Occipital lobe (tissue), 3 donors: ENCODE data around the gene CAMK2G. TPM values are rescaled to one million over a fixed set of nuclear protein-coding genes. Genes with fewer than 3 reads are reported as not detected.
A peak's percentile ranks its signal among the peaks of the same experiment; 100 is the strongest.

Source experiments
- DNase-seq: peaks from one replicate; lab custom pipeline; 2025; lab: John Stamatoyannopoulos, UW
- small RNA-seq: library from RNA; depleted of rRNA; stranded (forward); fragments of <200 nt; gene quantifications from one replicate; pipeline ENCODE3, GENCODE V24; 2014
- total RNA-seq: library from RNA; depleted of rRNA; stranded (reverse); fragments of >200 nt; gene quantifications from one replicate; pipeline ENCODE4 v1.2.3, GENCODE V29; 2014

CAMK2G gene
- total RNA-seq, 1 donor from 2014 or later, result 64.1 TPM

DNA sequence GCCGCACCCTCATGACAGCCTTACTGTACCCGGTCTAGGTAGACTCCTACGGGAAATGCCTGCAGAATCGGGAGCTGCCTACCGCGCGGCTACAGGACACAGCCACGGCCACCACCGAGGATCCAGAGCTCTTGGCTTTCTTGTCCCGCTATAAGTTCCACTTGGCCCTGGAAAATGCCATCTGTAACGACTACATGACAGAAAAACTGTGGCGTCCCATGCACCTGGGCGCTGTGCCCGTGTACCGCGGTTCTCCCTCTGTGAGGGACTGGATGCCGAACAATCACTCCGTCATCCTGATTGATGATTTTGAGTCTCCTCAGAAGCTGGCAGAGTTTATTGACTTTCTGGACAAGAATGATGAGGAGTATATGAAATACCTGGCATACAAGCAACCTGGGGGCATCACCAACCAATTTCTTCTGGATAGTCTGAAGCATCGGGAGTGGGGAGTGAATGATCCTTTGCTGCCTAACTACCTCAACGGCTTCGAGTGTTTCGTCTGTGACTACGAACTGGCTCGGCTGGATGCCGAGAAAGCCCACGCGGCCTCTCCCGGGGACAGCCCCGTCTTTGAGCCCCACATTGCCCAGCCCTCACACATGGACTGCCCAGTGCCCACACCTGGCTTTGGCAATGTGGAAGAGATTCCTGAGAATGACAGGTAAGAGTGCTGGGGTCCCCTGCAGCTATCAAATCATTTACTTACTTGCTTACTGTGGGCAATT, 101.0 kb downstream of the CAMK2G start:
- DNase-seq, result no peak

DNA sequence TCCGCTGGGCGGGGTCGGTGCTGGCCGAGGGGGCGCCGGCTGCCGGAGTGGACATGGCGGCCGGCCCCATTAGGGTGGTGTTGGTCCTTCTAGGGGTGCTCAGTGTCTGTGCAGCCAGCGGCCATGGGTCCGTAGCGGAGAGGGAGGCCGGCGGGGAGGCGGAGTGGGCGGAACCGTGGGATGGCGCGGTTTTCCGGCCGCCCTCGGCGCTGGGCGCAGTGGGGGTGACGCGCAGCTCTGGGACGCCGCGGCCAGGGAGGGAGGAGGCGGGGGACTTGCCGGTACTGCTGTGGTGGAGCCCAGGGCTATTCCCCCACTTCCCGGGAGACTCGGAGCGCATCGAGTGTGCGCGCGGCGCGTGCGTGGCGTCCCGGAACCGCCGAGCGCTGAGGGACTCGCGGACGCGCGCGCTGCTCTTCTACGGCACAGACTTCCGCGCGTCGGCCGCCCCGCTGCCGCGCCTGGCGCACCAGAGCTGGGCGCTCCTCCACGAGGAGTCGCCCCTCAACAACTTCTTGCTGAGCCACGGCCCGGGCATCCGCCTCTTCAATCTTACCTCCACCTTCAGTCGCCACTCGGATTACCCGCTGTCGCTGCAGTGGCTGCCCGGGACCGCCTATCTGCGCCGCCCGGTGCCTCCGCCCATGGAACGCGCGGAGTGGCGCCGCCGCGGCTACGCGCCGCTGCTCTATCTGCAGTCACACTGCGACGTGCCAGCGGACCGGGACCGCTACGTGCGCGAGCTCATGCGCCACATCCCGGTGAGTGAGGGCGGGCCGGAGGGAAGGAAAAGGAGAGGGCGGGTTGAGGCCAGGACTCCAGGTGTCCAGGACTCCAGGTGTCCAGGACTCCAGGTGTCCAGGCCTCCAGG, 101.8 kb downstream of the CAMK2G start:
- peak; percentile 91 for DNase-seq

GRCh38 chr10:73771722-73772280, 102.6 kb downstream of the CAMK2G start:
- DNase-seq, result no peak

GRCh38 chr10:73769396-73769795, 105.0 kb downstream of the CAMK2G start:
- DNase-seq, result no peak

DNA sequence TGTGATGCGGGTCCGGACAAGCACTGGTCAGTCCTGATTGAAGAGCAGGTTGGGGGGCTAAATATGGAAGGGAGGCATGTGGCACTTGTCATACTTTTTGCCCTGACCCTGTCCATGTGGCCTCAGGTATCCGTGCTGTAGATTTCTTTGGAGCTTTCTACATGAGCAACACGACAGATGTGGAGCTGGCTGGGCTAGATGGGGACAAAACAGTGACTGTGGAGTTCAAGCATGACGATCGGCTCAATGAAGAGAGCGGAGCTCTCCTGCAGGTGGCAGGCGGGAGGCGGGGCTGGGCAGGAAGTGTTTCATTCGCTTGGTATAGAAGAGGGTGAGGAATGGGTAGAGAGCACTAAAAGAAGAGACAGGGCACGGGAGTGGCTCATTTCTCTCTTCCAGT, 105.5 kb downstream of the CAMK2G start:
- no peak for DNase-seq

- no peak for DNase-seq
Measured at GRCh38 chr10:73765066-73765465, 109.3 kb downstream of the CAMK2G start.

- no peak for DNase-seq
Measured at GRCh38 chr10:73763343-73763742, 111.0 kb downstream of the CAMK2G start.

- DNase-seq, result no peak
Measured at GRCh38 chr10:73762915-73763314, 111.4 kb downstream of the CAMK2G start.

Small RNA genes lying within 50 kb of the gene (small RNA-seq; reads per million reads assigned to genes)
- gene AC022400.9, result not detected
- gene ZSWIM8-AS1, result not detected

Other genes starting within 250 kb of the CAMK2G start
- 0.78 TPM for gene MYOZ1, start 233.1 kb downstream of the CAMK2G start, total RNA-seq
- gene SYNPO2L, start 218.5 kb downstream of the CAMK2G start, total RNA-seq, result not detected
- 6.6 TPM for gene AGAP5, start 176.4 kb downstream of the CAMK2G start, total RNA-seq
- gene SEC24C, start 130.2 kb downstream of the CAMK2G start, total RNA-seq, result 44.0 TPM
- 14.5 TPM for gene CHCHD1, start 92.5 kb downstream of the CAMK2G start, total RNA-seq
- gene ZSWIM8, start 88.9 kb downstream of the CAMK2G start, total RNA-seq, result 30.7 TPM
- 8.1 TPM for gene NDST2, start 63.0 kb downstream of the CAMK2G start, total RNA-seq
- 0.94 TPM for gene PLAU, start 36.6 kb upstream of the CAMK2G start, total RNA-seq
- gene VCL, start 123.6 kb upstream of the CAMK2G start, total RNA-seq, result 17.8 TPM